ENCODE results near the gene TMEM156. TPM values are rescaled to one million over a fixed set of nuclear protein-coding genes. Genes with fewer than 3 reads are reported as not detected.

Gene TMEM156
- polyA plus RNA-seq, 1 of the 3 experiments (the other 2 are of a cell fraction): 0.13 TPM

- TF ChIP-seq TEAD4 (IDR thresholded peaks at IDR 0.05; ENCODE audit: borderline replicate concordance, insufficient read depth) (no peak), SIN3A (IDR thresholded peaks at IDR 0.05; ENCODE audit: borderline replicate concordance, low read depth, low read length) (no peak), MAX (IDR thresholded peaks at IDR 0.05; ENCODE audit: low read depth) (no peak), CHD2 (IDR thresholded peaks at IDR 0.05; ENCODE audit: low read length, partially characterized antibody) (no peak), POLR2AphosphoS5 (IDR thresholded peaks at IDR 0.05; ENCODE audit: low read depth, low read length) (no peak), EZH2phosphoT487 (IDR thresholded peaks at IDR 0.05; ENCODE audit: borderline replicate concordance, low read depth) (no peak), RFX5 (IDR thresholded peaks at IDR 0.05; ENCODE audit: low read length) (no peak)
Measured at GRCh38 chr4:39053983-39054382, 21.8 kb upstream of the TMEM156 start (continued).

GRCh38 chr4:39051492-39051891, 19.3 kb upstream of the TMEM156 start:
- Histone ChIP-seq H3K27ac (ENCODE audit: low read depth in 2 of 2, low read length in 1 of 2) (no peak overlapping the region), H3K4me3 (ENCODE audit: low read depth in 2 of 2, low read length in 1 of 2) (no peak overlapping the region), H3F3A (replicated peaks; ENCODE audit: insufficient read depth) (no peaks in the 10 kb centered on the region), H3K36me3 (replicated peaks in 1 of 2; ENCODE audit: control insufficient read depth in 1 of 2, insufficient read depth in 2 of 2, low read length in 1 of 2) (peaks cover 0 to 5% of the 10 kb centered on the region in 2 experiments), H3K4me2 (no peak overlapping the region), H4K20me1 (ENCODE audit: insufficient read depth) (peaks cover 14% of the 10 kb centered on the region; the same call in 1 of the 2 replicates), H2AFZ (ENCODE audit: low read depth) (no peak overlapping the region), H3K4me1 (ENCODE audit: control insufficient read depth in 1 of 2, insufficient read depth in 2 of 2, low read depth in 1 of 2, low read length in 1 of 2) (peaks cover 2 to 23% of the 10 kb centered on the region in 2 experiments; a peak in 3 of 4 replicates), H3K27me3 (ENCODE audit: insufficient read depth) (no peaks in the 10 kb centered on the region), H3K9me2 (no peaks in the 10 kb centered on the region), H3K9me3 (no peaks in the 10 kb centered on the region), H3K9ac (no peak overlapping the region), H3K79me2 (ENCODE audit: insufficient read depth) (peaks cover 93% of the 10 kb centered on the region)
- TF ChIP-seq GABPA (IDR thresholded peaks at IDR 0.05; ENCODE audit: low read depth) (no peak), TAF1 (IDR thresholded peaks at IDR 0.05; ENCODE audit: borderline replicate concordance, low read depth, low read length) (no peak), SIN3A (IDR thresholded peaks at IDR 0.05; ENCODE audit: borderline replicate concordance, low read depth, low read length) (no peak), MAX (IDR thresholded peaks at IDR 0.05; ENCODE audit: low read depth) (no peak), POLR2AphosphoS5 (IDR thresholded peaks at IDR 0.05; ENCODE audit: low read depth, low read length) (no peak), YY1 (IDR thresholded peaks at IDR 0.05; ENCODE audit: low read depth) (no peak), FOXJ3 (CRISPR knock-in tag; IDR thresholded peaks at IDR 0.05) (no peak), PBX3 (IDR thresholded peaks at IDR 0.05) (no peak), ZBTB33 (IDR thresholded peaks at IDR 0.05; ENCODE audit: borderline replicate concordance, low read depth) (no peak), GATA2 (CRISPR knock-in tag; IDR thresholded peaks at IDR 0.05) (no peak), ELF1 (IDR thresholded peaks at IDR 0.05) (no peak), EP300 (IDR thresholded peaks at IDR 0.05; ENCODE audit: borderline replicate concordance in 1 of 2, low read depth in 1 of 2, low read length in 1 of 2) (no peak), REST (IDR thresholded peaks at IDR 0.05; ENCODE audit: low read depth, low read length) (no peak), MEF2A (IDR thresholded peaks at IDR 0.05; ENCODE audit: borderline replicate concordance, low read depth) (no peak), NFIC (IDR thresholded peaks at IDR 0.05; ENCODE audit: borderline replicate concordance) (no peak)
- ChIA-PET CTCF (interaction anchor here (2.5 to 3.4 kb wide), 4 partner anchors 10 to 149 kb away, joined by 11 to 15 read pairs (median 14); partner anchors contain the start of gene KLHL5), POLR2A (interaction anchor here (0.6 kb wide), 1 partner anchor 15 kb away, joined by 3 read pairs; no protein-coding TSS in a partner anchor)
- WGBS (ENCODE audit: low lambda C conversion rate): 94% methylated on average over 1 of the region's 1 CpG
- DNase-seq: no peak
